Activated T-helper 1 cell treated with Interleukin-2 at 50 U/mL for 16 hours (primary cell): ENCODE results near the gene CA7.
A peak's percentile ranks its signal among the peaks of the same experiment; 100 is the strongest.
"Not testable (repeated sequence)": the region's sequence is repeated elsewhere in the genome, so short reads cannot be mapped to it uniquely, and the experiment has no call there.

Experiments
- DNase-seq: peaks from one replicate; pipeline ENCODE4 v3.0.0-alpha.2; 2020; ENCODE audit warnings: low read depth

Gene CA7

GRCh38 chr16:66873685-66874055 is 29.5 kb downstream of the CA7 start:
- no peak for DNase-seq

DNA sequence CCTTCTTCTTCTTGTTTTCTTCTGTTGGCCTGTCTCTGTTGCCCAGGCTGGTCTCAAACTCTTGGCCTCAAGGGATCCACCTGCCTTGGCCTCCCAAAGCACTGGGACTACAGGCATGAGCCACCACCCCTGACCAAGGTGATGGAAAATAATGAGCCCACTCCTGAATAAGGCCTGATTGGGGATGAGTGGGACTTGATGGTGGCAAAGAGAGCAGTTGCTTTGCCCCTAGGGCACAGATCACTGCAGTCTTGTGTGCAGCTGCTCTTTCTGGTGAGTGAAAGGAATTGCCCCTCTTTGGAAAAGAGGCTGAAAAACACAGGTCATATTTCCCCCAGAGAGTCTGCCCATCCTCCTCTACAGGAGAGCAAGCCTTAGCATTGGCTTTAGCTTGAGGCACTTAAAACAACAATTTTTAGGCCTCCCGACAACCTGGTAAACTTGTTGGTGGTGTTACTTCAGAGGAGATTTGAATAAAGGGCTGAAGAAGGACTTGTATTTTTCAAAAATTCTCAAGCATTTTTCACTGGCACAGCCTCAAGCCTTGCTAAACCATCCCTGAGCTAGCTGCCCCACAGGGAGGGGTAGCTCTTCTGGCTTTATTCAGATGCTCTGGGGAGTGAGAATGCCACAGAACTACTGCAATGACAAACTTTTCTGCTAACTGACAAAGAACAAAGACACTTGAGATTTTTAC is 30.0 kb downstream of the CA7 start:
- no peak for DNase-seq

DNA sequence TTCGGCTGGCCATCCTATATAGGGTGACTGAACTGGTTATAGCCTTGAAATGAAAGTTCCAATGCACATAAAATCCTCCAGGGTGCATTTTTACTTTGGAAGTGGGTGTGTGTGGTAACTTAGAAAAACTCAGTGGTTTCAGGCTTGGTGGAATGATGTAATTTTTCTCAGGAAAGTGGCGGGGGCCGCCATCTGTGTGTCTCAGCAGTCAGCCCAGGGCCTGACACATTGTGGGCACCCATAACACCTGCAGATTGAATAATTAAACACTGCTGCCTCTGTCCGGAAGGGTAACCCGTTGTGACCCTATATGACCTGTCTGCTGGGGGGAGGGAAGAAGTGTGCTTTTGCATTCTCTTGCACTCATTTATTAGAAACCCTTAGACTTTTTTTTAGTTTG is 33.9 kb downstream of the CA7 start:
- no peak for DNase-seq

DNA sequence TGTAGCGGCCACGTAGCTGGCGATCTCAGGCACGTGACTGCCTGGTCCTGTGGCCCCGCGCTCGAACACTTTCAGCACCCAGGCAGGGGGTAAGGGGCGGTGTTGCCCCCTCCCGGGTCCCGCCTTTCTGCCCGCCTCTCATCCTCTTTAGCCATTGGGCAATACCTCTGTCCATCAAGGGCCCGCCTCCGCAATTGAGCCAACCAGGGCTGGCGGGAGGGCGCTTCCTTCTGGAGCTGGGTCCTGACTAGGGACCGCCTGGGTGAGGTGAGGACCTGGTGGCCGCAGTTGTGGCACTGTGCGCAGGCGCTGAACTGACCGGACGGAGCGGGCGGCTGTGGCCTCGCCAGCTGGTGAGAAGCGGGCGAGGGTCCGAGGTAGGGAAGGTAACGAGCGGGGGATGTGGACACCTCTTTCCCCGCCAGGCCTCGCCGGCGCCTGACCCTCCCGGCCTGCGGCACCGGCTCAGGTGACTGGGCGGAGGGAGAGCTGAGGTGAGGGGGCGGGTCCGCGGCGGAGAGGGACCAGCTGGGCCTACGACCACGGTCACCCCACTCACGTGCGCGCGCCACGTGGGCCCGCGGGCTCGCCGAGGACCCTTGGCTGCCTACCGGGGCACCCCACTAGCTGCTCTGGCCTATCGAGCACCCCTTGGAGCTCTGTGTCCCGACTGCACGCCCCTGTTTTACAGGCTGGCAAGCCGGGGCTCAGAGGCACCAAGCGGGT is 36.2 kb downstream of the CA7 start, which contains the start of gene PDP2:
TSS of gene PDP2 (plus strand) at position 228 of the 726 bp plus-strand sequence. CDS start 3,770 bp downstream, outside the sequence.
- DNase-seq = peak; percentile 78

DNA sequence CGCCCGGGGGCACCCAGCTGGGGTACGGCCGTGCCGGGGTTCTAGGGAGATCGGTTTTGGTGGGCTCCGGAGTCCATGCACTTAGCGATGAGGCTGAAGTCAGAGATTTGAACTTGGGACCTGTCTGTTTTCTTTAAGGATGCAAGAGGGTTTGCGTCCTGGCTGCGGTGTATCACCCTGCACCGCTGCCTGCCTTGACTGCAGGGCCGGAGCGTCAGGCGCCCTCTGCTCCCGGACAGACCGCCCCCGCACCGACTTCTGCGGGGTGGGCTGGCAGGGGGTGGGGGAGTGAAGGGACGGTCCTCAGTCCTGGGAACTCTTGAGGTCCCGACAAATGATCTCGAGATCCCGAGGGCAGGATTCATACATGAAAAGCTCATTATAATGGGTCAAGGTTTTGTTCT is 36.8 kb downstream of the CA7 start:
- no peak for DNase-seq

DNA sequence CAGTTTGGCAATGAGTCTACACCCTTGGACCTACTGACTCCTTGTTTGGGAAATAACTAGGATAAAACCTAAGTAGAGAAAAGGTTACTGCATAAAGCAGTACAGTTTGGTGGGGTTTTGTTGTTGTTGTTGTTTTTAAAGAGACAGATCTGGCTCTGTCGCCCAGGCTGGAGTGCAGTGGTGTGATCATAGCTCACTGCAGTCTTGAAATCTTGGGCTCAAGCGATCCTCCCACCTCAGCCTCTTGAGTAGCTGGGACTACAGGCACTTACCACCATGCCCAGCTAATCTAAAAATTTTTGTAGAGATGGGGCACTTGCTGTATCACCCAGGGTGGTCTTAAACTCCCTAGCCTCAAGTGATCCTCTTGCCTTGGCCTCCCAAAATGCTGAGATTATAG is 37.3 kb downstream of the CA7 start:
- no peak for DNase-seq

DNA sequence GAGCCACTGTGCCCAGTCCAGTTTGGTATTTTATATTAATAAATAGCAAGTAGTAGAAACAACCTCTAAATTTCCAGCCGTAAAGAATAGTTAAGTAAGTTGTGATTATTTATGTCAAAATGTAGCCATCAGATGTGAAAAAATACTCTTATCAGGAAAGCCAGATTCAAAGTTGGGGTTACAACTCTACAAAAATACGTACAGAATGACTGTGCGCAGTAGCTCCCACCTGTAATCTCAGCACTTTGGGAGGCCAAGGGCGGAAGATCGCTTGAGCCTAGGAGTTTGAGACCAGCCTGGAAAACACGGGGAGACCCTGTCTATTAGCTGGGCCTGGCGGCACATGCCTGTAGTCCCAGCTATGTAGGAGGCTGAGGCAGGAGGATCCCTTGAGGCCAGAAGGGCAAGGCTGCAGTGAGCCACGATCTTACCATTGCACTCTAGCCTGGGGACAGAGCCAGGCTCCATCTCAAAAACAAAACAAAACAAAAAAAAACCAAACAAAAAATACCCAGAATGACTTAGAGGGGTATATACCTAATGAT is 37.8 kb downstream of the CA7 start:
- no peak for DNase-seq

DNA sequence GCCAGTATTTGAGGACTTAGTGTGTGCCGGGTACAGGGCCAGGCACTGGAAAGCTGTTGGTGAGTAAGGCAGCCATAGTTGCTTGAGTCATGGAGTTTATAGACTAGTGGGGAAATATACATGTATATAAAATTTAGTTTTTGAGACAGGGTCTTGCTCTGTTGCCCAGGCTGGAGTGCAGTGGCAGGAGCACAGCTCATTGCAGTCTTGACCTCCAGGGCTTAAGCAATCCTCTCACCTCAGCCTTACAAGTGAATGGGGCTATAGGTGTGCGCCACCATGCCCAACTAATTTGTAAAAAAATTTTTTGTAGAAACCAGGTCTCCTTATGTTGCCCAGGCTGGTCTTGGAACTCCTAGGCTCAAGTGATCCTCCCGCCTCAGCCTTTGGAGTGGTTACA is 38.5 kb downstream of the CA7 start:
- DNase-seq = no peak

DNA sequence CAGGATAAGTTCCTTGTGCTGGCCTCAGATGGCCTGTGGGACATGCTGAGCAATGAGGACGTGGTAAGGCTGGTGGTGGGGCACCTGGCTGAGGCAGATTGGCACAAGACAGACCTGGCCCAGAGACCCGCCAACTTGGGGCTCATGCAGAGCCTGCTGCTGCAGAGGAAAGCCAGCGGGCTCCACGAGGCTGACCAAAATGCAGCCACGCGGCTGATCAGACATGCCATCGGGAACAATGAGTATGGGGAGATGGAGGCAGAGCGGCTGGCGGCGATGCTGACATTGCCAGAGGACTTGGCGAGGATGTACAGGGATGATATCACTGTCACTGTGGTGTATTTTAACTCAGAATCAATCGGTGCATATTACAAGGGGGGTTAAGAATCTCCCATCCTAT is 41.3 kb downstream of the CA7 start:
- DNase-seq = no peak

GRCh38 chr16:66886321-66886720 is 42.1 kb downstream of the CA7 start:
- no peak for DNase-seq

DNA sequence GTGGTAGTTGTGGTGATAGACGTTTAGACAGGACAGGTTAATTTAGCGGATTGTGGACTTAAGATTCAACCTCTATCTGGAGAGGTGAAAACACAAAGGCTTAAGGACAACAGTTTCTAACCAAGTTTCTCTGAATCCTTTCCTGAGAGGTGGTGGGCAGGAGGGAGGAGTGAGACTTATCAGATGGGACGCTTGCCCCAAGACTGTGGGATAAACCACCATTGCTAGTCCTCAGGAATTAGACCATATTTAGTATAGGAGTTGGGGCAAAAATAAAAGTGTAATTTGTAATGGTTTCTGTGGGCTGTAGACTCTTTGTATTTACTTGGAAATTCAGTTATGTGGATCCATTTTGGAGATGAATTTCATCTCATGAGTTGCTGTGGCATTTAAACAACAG is 42.7 kb downstream of the CA7 start:
- no peak for DNase-seq

DNA sequence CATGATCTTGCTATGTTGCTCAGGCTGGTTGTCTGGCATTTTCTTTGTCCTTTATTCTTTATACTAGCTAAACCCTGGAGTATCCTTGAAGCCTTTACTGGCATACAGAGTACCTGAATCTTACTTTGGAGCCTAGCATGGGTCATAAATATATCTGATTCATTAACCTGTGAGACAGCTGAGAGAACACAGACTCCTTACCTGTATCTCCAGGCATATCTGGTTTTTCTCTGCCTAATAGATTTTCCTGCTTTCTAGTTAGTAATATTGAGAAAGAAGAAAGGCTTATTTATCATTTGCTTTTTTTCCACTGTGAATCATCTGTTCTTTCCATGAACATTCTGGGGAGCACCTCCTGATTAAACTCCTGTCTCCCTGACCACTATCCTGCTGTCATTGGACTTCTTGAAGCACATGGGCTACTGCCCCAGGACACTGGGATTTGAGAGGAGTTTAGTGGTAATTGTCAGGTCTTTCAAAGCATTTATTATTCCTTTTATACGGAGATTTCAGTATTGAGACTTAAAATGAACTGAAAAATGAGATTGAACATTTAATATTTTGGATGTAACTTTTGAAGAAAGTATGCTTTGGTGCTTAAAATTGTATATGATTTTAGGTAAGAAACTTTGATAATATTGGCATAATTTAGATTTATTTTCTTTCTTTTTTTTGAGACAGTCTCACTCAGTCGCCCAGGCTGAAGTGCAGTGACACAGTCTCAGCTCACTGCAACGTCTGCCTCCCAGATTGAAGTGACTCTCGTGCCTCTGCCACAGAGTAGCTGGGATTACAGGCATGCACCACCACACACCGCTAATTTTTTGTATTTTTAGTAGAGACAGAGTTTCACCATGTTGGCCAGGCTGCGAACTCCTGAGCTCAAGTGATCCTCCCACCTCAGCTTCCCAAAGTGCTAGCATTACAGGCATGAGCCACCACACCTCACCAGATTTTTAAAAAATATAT is 44.7 kb downstream of the CA7 start:
- no peak for DNase-seq

- no peak for DNase-seq
These were observed 45.4 kb downstream of the CA7 start for GRCh38 chr16:66889622-66890021.

- DNase-seq = no peak
These were observed 46.6 kb downstream of the CA7 start for GRCh38 chr16:66890799-66891198.

- no peak for DNase-seq
These were observed 47.1 kb downstream of the CA7 start for GRCh38 chr16:66891360-66891759.

GRCh38 chr16:66891797-66892196 is 47.6 kb downstream of the CA7 start:
- no peak for DNase-seq

- DNase-seq = no peak
These were observed 49.8 kb downstream of the CA7 start for GRCh38 chr16:66894055-66894454.

DNA sequence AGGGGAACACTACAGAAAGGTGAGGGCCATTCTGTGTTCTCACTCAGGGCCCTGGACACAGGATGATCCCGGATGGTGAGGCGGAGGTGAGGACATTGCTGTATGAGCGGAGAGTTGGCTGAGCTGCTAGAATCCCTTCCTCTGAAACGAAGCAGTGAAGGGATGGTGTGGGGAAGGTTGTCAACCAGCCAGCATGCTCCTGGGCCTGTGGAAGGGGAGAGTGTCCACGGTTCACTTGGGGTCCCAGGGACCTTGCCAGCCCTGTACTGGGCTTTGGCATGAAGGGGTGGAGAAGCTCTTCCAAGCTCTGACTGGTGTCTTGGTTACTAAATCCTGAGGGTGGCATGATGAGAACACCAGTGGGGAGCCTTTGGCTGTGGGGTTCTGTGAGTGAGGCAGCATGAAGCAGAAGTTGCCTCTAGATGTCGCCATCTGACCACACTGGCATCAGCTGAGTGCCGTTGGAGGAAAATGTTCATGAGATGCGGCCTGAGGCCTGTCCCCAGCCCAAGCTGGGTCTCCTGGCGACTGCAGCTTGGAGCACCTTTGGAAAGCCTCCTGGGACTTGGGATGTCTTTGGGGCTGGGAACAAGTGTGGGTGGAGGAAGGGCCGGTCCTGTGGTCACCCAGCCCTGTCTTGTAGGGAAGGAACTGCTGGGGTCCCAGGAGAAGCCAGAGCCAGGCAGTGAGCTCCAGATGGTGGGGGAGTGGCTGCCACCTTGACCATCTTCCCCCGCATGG is 50.9 kb downstream of the CA7 start:
- peak; percentile 15 for DNase-seq

- no peak for DNase-seq
These were observed 51.4 kb downstream of the CA7 start for GRCh38 chr16:66895689-66895979.

DNA sequence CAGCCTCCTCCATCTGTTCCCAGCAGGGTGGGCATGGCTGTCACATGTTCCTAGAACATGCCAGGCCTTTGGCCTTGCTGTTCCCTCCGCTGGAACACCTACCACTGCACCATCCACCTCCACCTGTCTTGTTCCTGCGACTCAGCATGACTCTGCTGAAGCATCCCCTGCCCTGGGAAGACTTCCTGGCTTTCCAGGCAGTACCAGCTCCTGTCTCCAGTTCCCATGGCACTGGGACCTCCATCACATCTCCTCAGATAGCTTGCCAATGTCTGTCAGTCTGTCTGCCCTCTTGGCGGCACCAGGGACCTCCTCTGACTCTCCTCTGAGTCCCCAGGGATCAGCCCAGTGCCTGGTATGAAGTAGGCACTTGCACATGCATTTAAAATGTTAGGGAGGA is 51.8 kb downstream of the CA7 start:
- no peak for DNase-seq

- DNase-seq = not testable (repeated sequence)
These were observed 52.5 kb downstream of the CA7 start for GRCh38 chr16:66896682-66897081.

DNA sequence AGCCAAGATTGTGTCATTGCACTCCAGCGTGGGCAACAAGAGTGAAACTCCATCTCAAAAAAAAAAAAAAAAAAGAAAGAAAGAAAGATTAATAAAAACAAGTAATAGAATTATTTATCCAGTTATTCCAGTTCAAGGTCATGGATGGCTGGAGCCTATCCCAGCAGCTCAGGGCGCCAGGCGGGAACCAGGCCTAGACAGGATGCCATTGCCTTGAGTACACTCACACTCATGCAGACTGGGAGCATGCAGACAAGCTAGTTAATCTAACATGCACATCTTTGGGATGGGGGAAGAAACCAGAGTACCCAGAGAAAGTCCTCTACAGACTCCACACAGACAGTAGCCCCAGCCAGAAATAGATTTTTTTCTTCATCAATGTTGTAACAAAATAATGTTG is 54.0 kb downstream of the CA7 start:
- no peak for DNase-seq
